ENCODE measurements around the gene LGALS1. TPM values are rescaled to one million over a fixed set of nuclear protein-coding genes. Genes with fewer than 3 reads are reported as not detected.
A peak's percentile ranks its signal among the peaks of the same experiment; 100 is the strongest.

The LGALS1 gene
- total RNA-seq (2021; ENCODE audit: unreplicated experiment) = 1,080 TPM
- polyA plus RNA-seq (2012) = 2,758 and 2,875 TPM in 2 replicates
- Bru-seq, nascent RNA = percentile 97 among the genes with signal in this experiment
- BruChase-seq, experiment 1, labeled RNA remaining after a 6-hour chase = percentile 97 among the genes with signal in this experiment
- BruChase-seq, experiment 2, labeled RNA remaining after a 2-hour chase = percentile 97 among the genes with signal in this experiment
- long read RNA-seq, transcript LGALS1-201 (4 exons, 560 nt) = major isoform, 303 of 496 reads
- long read RNA-seq, partial matches to known transcripts = 168 of 496 reads
- long read RNA-seq, other reads (novel, unspliced or antisense) = 25 of 496 reads

GRCh38 chr22:37674951-37675929, at the start of gene LGALS1:
LGALS1 (plus strand) TSS chr22:37675636; CDS start chr22:37675703, 67 bp downstream.
- H3K9ac ChIP-seq (ENCODE audit: low read length) = peak within 1 kb of the TSS; percentile 67
- intact Hi-C loops (cut with micrococcal nuclease) = no loop called here
- H3K36me3 ChIP-seq (ENCODE audit: control insufficient read depth in 1 of 2, insufficient read depth in 2 of 2, low read length in 2 of 2) = peaks cover 5 to 11% of the 10 kb centered on the region in 2 experiments; a peak in 3 of 4 replicates
- ChIA-PET RAD21 (ENCODE audit: low non-redundant PET in 1 of 2, low total read pairs in 2 of 2, uncharacterized antibody in 2 of 2, unreplicated experiment in 2 of 2) (interaction anchor here in 1 of 2 experiments (1.5 kb wide), 1 partner anchor 17 kb away, joined by 3 read pairs; the partner anchor contains the start of gene PDXP), CTCF (interaction anchor here (0.5 to 1.9 kb wide), 8 partner anchors 9 to 131 kb away, joined by 3 to 21 read pairs (median 5); partner anchors contain the start of genes GGA1 and PDXP), POLR2A (interaction anchor here (0.6 to 4.6 kb wide), 25 partner anchors 11 to 974 kb away, joined by 3 to 71 read pairs (median 4); partner anchors contain the start of genes GCAT, GGA1, NOL12 and PDXP)
- no peak within 1 kb of the TSS for H2AFZ ChIP-seq (ENCODE audit: low read depth, low read length, poor library complexity, severe bottlenecking)
- peaks cover 35 to 61% of the 10 kb centered on the region in 2 experiments for H3K4me1 ChIP-seq (ENCODE audit: control insufficient read depth in 1 of 2, insufficient read depth in 2 of 2, low read length in 2 of 2)
- no peaks in the 10 kb centered on the region for H3K9me3 ChIP-seq (ENCODE audit: control insufficient read depth in 1 of 2, insufficient read depth in 1 of 2, low read depth in 1 of 2, low read length in 2 of 2)
- peak within 1 kb of the TSS; percentile 98 for H3K4me2 ChIP-seq (ENCODE audit: low read length)
- DNase-seq (ENCODE audit: low read depth, low spot score) = peak; percentile 92
- no peaks in the 10 kb centered on the region for H3K27me3 ChIP-seq (ENCODE audit: insufficient read depth, low read length)
- TF ChIP-seq FOSL1 (IDR thresholded peaks at IDR 0.05; ENCODE audit: low read depth) (no peak), CTCF (IDR thresholded peaks at IDR 0.05 in 2 of 3, conservative IDR thresholded peaks at IDR 0.05 in 1 of 3; ENCODE audit: borderline replicate concordance in 1 of 3, insufficient read depth in 1 of 3, low read depth in 2 of 3, low read length in 2 of 3) (0 out of 6 replicates have a peak, but pooled peaks of 1 of the 3 experiments have one; percentile 11), POLR2AphosphoS5 (IDR thresholded peaks at IDR 0.05; ENCODE audit: low read depth, low read length) (peak; percentile 87), ZNF274 (IDR thresholded peaks at IDR 0.05; ENCODE audit: low read depth, low read length) (no peak), POLR2A (IDR thresholded peaks at IDR 0.05; ENCODE audit: borderline replicate concordance, extremely low read depth, insufficient read depth, insufficient read length) (peak; percentile 73), YY1 (IDR thresholded peaks at IDR 0.05; ENCODE audit: extremely low read depth, insufficient replicate concordance, low read depth, low read length) (peak; percentile 35), ZFX (IDR thresholded peaks at IDR 0.05) (peak; percentile 63; the same call in 1 of the 2 replicates)
- no peaks in the 10 kb centered on the region for H4K20me1 ChIP-seq (ENCODE audit: insufficient read depth)
- peak within 1 kb of the TSS; percentile 97 for H3K27ac ChIP-seq (ENCODE audit: low read depth, low read length)
- no peaks in the 10 kb centered on the region for H3K9me2 ChIP-seq (ENCODE audit: insufficient read depth)
- peaks cover 13% of the 10 kb centered on the region; the same call in 1 of the 2 replicates for H3K79me2 ChIP-seq (ENCODE audit: insufficient read depth, low read length)
- peak; percentile 83 for ATAC-seq
- no TSS peak for BruUV-seq (replicated peaks)
- peak within 1 kb of the TSS; percentile 71 to 86 for H3K4me3 ChIP-seq (replicated peaks in 1 of 2; ENCODE audit: low read depth in 1 of 2, low read length in 2 of 2)

Measured in HCT116 (cell line).